ENCODE results near the gene TFAP2E. TPM values are rescaled to one million over a fixed set of nuclear protein-coding genes. Genes with fewer than 3 reads are reported as not detected.

Gene TFAP2E
- total and polyA plus RNA-seq, 11 donors = 0.12 to 0.57 (median 0.29) TPM; not detected in 3

GRCh38 chr1:35599411-35599810 lies 26.3 kb downstream of the TFAP2E start:
- DNase-seq (no peak), ATAC-seq (no peak)
- Histone ChIP-seq H3K36me3 (peaks cover 0 to 59% (median 52%) of the 10 kb centered on the region in 9 donors), H3K4me3 (no peak overlapping the region), H3K4me1 (no peaks in the 10 kb centered on the region), H3K27me3 (no peaks in the 10 kb centered on the region), H3K27ac (no peak overlapping the region), H3K9me3 (no peaks in the 10 kb centered on the region)
- TF ChIP-seq POLR2A (IDR thresholded peaks at IDR 0.05) (no peak), CTCF (IDR thresholded peaks at IDR 0.05) (no peak)
- intact Hi-C loops (cut with DNase I) = no loop called here
- 82 to 89% (median 87%) methylated on average over 3 of the region's 3 CpGs for WGBS, 4 donors

GRCh38 chr1:35600593-35600992 lies 27.5 kb downstream of the TFAP2E start:
- TF ChIP-seq CTCF (IDR thresholded peaks at IDR 0.05) = no peak
- TF ChIP-seq POLR2A (IDR thresholded peaks at IDR 0.05) = no peak
- intact Hi-C loops (cut with DNase I) = no loop called here
- no peaks in the 10 kb centered on the region for H3K27me3 ChIP-seq
- no peak overlapping the region for H3K27ac ChIP-seq
- H3K9me3 ChIP-seq = no peaks in the 10 kb centered on the region
- H3K4me1 ChIP-seq = no peaks in the 10 kb centered on the region
- peaks cover 0 to 71% (median 64%) of the 10 kb centered on the region in 9 donors for H3K36me3 ChIP-seq
- no peak for ATAC-seq
- H3K4me3 ChIP-seq = no peak overlapping the region
- WGBS, 4 donors = 87 to 97% (median 92%) methylated on average over 3 of the region's 3 CpGs
- no peak for DNase-seq

GRCh38 chr1:35603468-35603867 lies 30.4 kb downstream of the TFAP2E start:
- 48 to 68% (median 62%) methylated on average over 3 of the region's 3 CpGs for WGBS, 4 donors
- Histone ChIP-seq H3K36me3 (peaks cover 0 to 98% (median 86%) of the 10 kb centered on the region in 9 donors), H3K4me1 (no peaks in the 10 kb centered on the region), H3K4me3 (no peak overlapping the region), H3K9me3 (peaks cover 0 to 5% (median 0%) of the 10 kb centered on the region in 12 donors), H3K27me3 (no peaks in the 10 kb centered on the region), H3K27ac (no peak overlapping the region)
- no peak for TF ChIP-seq CTCF (IDR thresholded peaks at IDR 0.05)
- TF ChIP-seq POLR2A (IDR thresholded peaks at IDR 0.05) = no peak
- DNase-seq = no peak
- intact Hi-C loops (cut with DNase I) = no loop called here
- no peak for ATAC-seq

GRCh38 chr1:35603941-35604340 lies 30.8 kb downstream of the TFAP2E start:
- no peak overlapping the region for H3K4me3 ChIP-seq
- TF ChIP-seq CTCF (IDR thresholded peaks at IDR 0.05) = no peak
- no peak for TF ChIP-seq POLR2A (IDR thresholded peaks at IDR 0.05)
- WGBS, 4 donors = 81 to 87% (median 83%) methylated on average over 4 of the region's 4 CpGs
- no peaks in the 10 kb centered on the region for H3K27me3 ChIP-seq
- H3K27ac ChIP-seq = no peak overlapping the region
- peaks cover 0 to 100% (median 86%) of the 10 kb centered on the region in 9 donors for H3K36me3 ChIP-seq
- H3K4me1 ChIP-seq = no peaks in the 10 kb centered on the region
- DNase-seq (no peak), ATAC-seq (no peak)
- peaks cover 0 to 5% (median 0%) of the 10 kb centered on the region in 12 donors for H3K9me3 ChIP-seq
- intact Hi-C loops (cut with DNase I) = no loop called here
